HEK293 (cell line): ENCODE data around the gene EXOC3L2.

Experiments used
- CTCF ChIA-PET: fragments of 350-600 bp; formaldehyde crosslinking; extraction: SDS; loops from one replicate; lab custom pipeline; 2021; ENCODE audit warnings: antibody characterized with exemption; lab: Yijun Ruan, JAX
- POLR2A ChIA-PET: fragments of 300-600 bp; formaldehyde crosslinking; extraction: SDS; loops from one replicate; lab custom pipeline; 2020; ENCODE audit warnings: antibody characterized with exemption, inconsistent platforms; lab: Yijun Ruan, JAX
- H3K27ac ChIP-seq: fragments of 200-500 bp; sonication (Bioruptor generic); 2 replicates; pipeline ENCODE4 v1.5.1; 2014; ENCODE audit warnings: low read depth, low read length, control low read depth, inconsistent platforms; ENCODE audit errors: extremely low read depth
- H3K36me3 ChIP-seq, 2 experiments: fragments of 200-500 bp in 1 of 2; sonication (Bioruptor generic) in 1 of 2; 1 replicate in 1 of 2; 2 replicates in 1 of 2; pipeline ENCODE4 v1.5.1; 2014 to 2017; ENCODE audit warnings: inconsistent platforms in 2 of 2, low read length in 2 of 2; ENCODE audit not compliant: control insufficient read depth in 2 of 2, insufficient read depth in 1 of 2
- H3K4me1 ChIP-seq: fragments of 200-500 bp; sonication (Bioruptor generic); 2 replicates; pipeline ENCODE4 v1.5.1; 2014; ENCODE audit warnings: mild to moderate bottlenecking, low read length, inconsistent platforms; ENCODE audit not compliant: control insufficient read depth, insufficient read depth
- H3K4me3 ChIP-seq: 2 replicates; pipeline ENCODE4 v1.5.1; 2011; ENCODE audit warnings: low read depth, mild to moderate bottlenecking, control low read depth, low read length, moderate library complexity
- H3K9me3 ChIP-seq: fragments of 200-500 bp; sonication (Bioruptor generic); 2 replicates; pipeline ENCODE4 v1.5.1; 2014; ENCODE audit warnings: low read depth, low read length, inconsistent platforms; ENCODE audit not compliant: control insufficient read depth, insufficient read depth
- ATF2 ChIP-seq: fragments of 450-650 bp; formaldehyde crosslinking; IDR thresholded peaks from 2 replicates; pipeline ENCODE4 v1.5.1; 2016; ENCODE audit warnings: missing biosample characterization, missing genetic modification characterization, low read depth
- GFI1B ChIP-seq: fragments of 450-650 bp; formaldehyde crosslinking; IDR thresholded peaks from 2 replicates; pipeline ENCODE4 v1.5.1; 2016; ENCODE audit warnings: missing biosample characterization, missing genetic modification characterization
- GLI2 ChIP-seq: fragments of 450-650 bp; formaldehyde crosslinking; IDR thresholded peaks from 2 replicates; pipeline ENCODE4; 2017; ENCODE audit warnings: missing biosample characterization, missing genetic modification characterization, low read depth, borderline replicate concordance
- KLF10 ChIP-seq: fragments of 450-650 bp; IDR thresholded peaks from 2 replicates; pipeline ENCODE4 v1.5.1; 2018; ENCODE audit warnings: missing biosample characterization, mild to moderate bottlenecking, missing genetic modification characterization
- PATZ1 ChIP-seq: fragments of 450-650 bp; formaldehyde crosslinking; IDR thresholded peaks from 2 replicates; pipeline ENCODE4 v1.5.1; 2016; ENCODE audit warnings: missing biosample characterization, missing genetic modification characterization
- TRIM28 ChIP-seq: IDR thresholded peaks from 2 replicates; pipeline ENCODE4 v1.6.1; 2011; ENCODE audit warnings: low read length, control low read depth, borderline replicate concordance
- WT1 ChIP-seq: fragments of 450-650 bp; formaldehyde crosslinking; IDR thresholded peaks from 2 replicates; pipeline ENCODE4 v1.5.1; 2016; ENCODE audit warnings: missing biosample characterization, missing genetic modification characterization
- YY1 ChIP-seq: fragments of 450-650 bp; formaldehyde crosslinking; IDR thresholded peaks from 2 replicates; pipeline ENCODE4 v1.5.1; 2018; ENCODE audit warnings: missing biosample characterization, missing genetic modification characterization
- YY2 ChIP-seq: fragments of 450-650 bp; formaldehyde crosslinking; IDR thresholded peaks from 2 replicates; pipeline ENCODE4 v1.5.1; 2016; ENCODE audit warnings: missing biosample characterization, missing genetic modification characterization
- ZNF174 ChIP-seq: fragments of 450-650 bp; formaldehyde crosslinking; IDR thresholded peaks from 2 replicates; pipeline ENCODE4 v1.5.0; 2017; ENCODE audit warnings: missing biosample characterization, mild to moderate bottlenecking, missing genetic modification characterization
- ZNF248 ChIP-seq: fragments of 450-650 bp; formaldehyde crosslinking; IDR thresholded peaks from 2 replicates; pipeline ENCODE4 v1.5.1; 2017; ENCODE audit warnings: missing biosample characterization, missing genetic modification characterization
- ZNF292 ChIP-seq: fragments of 450-650 bp; formaldehyde crosslinking; IDR thresholded peaks from 2 replicates; pipeline ENCODE4 v1.5.1; 2016; ENCODE audit warnings: low read depth, missing biosample characterization, missing genetic modification characterization, borderline replicate concordance
- ZNF362 ChIP-seq: fragments of 450-650 bp; formaldehyde crosslinking; IDR thresholded peaks from 2 replicates; pipeline ENCODE4 v1.5.1; 2016; ENCODE audit warnings: missing biosample characterization, missing genetic modification characterization
- ZNF48 ChIP-seq: fragments of 450-650 bp; formaldehyde crosslinking; IDR thresholded peaks from 2 replicates; pipeline ENCODE4 v1.5.1; 2016; ENCODE audit warnings: missing biosample characterization, missing genetic modification characterization
- ZNF548 ChIP-seq: fragments of 450-650 bp; formaldehyde crosslinking; IDR thresholded peaks from 2 replicates; pipeline ENCODE4 v1.5.1; 2016; ENCODE audit warnings: missing biosample characterization, missing genetic modification characterization
- ZNF677 ChIP-seq: fragments of 450-650 bp; IDR thresholded peaks from 2 replicates; pipeline ENCODE4 v1.5.0; 2018; ENCODE audit warnings: missing biosample characterization, mild to moderate bottlenecking, missing genetic modification characterization, moderate library complexity
- TF ChIP-seq, protein P1 (sequence below): fragments of 450-650 bp; formaldehyde crosslinking; IDR thresholded peaks from 2 replicates; pipeline ENCODE4 v1.5.1; 2016; ENCODE audit warnings: missing biosample characterization, missing genetic modification characterization
- TF ChIP-seq, protein P2 (sequence below): fragments of 450-650 bp; formaldehyde crosslinking; IDR thresholded peaks from 2 replicates; pipeline ENCODE4; 2016; ENCODE audit warnings: missing biosample characterization, missing genetic modification characterization
- TF ChIP-seq, protein P3 (sequence below): fragments of 450-650 bp; formaldehyde crosslinking; IDR thresholded peaks from 2 replicates; pipeline ENCODE4 v1.5.1; 2016; ENCODE audit warnings: missing biosample characterization, missing genetic modification characterization

Gene EXOC3L2

GRCh38 chr19:45195764-45196163 lies 49.4 kb downstream of the EXOC3L2 start:
- CTCF ChIA-PET: interaction anchor here (1.3 kb wide), 1 partner anchor 136 kb away, joined by 4 read pairs; no protein-coding TSS in a partner anchor
- POLR2A ChIA-PET: no interaction called here
- Histone ChIP-seq H3K4me1 (no peaks in the 10 kb centered on the region), H3K36me3 (no peaks in the 10 kb centered on the region), H3K27ac (no peak overlapping the region)
- TF ChIP-seq ZNF248: no peak
- no peak for TF ChIP-seq GFI1B (tag by site-specific recombination)
- TF ChIP-seq, protein P1, sequence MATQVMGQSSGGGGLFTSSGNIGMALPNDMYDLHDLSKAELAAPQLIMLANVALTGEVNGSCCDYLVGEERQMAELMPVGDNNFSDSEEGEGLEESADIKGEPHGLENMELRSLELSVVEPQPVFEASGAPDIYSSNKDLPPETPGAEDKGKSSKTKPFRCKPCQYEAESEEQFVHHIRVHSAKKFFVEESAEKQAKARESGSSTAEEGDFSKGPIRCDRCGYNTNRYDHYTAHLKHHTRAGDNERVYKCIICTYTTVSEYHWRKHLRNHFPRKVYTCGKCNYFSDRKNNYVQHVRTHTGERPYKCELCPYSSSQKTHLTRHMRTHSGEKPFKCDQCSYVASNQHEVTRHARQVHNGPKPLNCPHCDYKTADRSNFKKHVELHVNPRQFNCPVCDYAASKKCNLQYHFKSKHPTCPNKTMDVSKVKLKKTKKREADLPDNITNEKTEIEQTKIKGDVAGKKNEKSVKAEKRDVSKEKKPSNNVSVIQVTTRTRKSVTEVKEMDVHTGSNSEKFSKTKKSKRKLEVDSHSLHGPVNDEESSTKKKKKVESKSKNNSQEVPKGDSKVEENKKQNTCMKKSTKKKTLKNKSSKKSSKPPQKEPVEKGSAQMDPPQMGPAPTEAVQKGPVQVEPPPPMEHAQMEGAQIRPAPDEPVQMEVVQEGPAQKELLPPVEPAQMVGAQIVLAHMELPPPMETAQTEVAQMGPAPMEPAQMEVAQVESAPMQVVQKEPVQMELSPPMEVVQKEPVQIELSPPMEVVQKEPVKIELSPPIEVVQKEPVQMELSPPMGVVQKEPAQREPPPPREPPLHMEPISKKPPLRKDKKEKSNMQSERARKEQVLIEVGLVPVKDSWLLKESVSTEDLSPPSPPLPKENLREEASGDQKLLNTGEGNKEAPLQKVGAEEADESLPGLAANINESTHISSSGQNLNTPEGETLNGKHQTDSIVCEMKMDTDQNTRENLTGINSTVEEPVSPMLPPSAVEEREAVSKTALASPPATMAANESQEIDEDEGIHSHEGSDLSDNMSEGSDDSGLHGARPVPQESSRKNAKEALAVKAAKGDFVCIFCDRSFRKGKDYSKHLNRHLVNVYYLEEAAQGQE (tag by site-specific recombination): no peak
- TF ChIP-seq, protein P2, sequence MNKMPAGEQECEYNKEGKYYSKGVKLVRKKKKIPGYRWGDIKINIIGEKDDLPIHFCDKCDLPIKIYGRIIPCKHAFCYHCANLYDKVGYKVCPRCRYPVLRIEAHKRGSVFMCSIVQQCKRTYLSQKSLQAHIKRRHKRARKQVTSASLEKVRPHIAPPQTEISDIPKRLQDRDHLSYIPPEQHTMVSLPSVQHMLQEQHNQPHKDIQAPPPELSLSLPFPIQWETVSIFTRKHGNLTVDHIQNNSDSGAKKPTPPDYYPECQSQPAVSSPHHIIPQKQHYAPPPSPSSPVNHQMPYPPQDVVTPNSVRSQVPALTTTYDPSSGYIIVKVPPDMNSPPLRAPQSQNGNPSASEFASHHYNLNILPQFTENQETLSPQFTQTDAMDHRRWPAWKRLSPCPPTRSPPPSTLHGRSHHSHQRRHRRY (tag by site-specific recombination): no peak
- TF ChIP-seq TRIM28: no peak
- TF ChIP-seq, all 188 proteins: peak for 0
- Histone ChIP-seq H3K4me3 (no peak overlapping the region), H3K9me3 (no peaks in the 10 kb centered on the region)

GRCh38 chr19:45191375-45191774 lies 53.8 kb downstream of the EXOC3L2 start:
- TF ChIP-seq GLI2 (tag by site-specific recombination): no peak
- no peak for TF ChIP-seq YY1 (tag by site-specific recombination)
- TF ChIP-seq WT1 (tag by site-specific recombination): no peak
- TF ChIP-seq PATZ1 (tag by site-specific recombination): no peak
- TF ChIP-seq ZNF48 (tag by site-specific recombination): no peak
- TF ChIP-seq ZNF174 (tag by site-specific recombination): no peak
- TF ChIP-seq ZNF677 (tag by site-specific recombination): no peak
- no peak for TF ChIP-seq ZNF248
- TF ChIP-seq ATF2 (tag by site-specific recombination): no peak
- TF ChIP-seq ZNF362: no peak
- no peak for TF ChIP-seq KLF10 (tag by site-specific recombination)
- no peak for TF ChIP-seq ZNF292 (tag by site-specific recombination)
- TF ChIP-seq ZNF548 (tag by site-specific recombination): no peak
- TF ChIP-seq, protein P3, sequence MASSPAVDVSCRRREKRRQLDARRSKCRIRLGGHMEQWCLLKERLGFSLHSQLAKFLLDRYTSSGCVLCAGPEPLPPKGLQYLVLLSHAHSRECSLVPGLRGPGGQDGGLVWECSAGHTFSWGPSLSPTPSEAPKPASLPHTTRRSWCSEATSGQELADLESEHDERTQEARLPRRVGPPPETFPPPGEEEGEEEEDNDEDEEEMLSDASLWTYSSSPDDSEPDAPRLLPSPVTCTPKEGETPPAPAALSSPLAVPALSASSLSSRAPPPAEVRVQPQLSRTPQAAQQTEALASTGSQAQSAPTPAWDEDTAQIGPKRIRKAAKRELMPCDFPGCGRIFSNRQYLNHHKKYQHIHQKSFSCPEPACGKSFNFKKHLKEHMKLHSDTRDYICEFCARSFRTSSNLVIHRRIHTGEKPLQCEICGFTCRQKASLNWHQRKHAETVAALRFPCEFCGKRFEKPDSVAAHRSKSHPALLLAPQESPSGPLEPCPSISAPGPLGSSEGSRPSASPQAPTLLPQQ (tag by site-specific recombination): no peak
- no peak for TF ChIP-seq YY2 (tag by site-specific recombination)
- POLR2A ChIA-PET: no interaction called here
- CTCF ChIA-PET: interaction anchor here (1.2 kb wide), 1 partner anchor 146 kb away, joined by 3 read pairs; no protein-coding TSS in a partner anchor
- H3K9me3 ChIP-seq: no peaks in the 10 kb centered on the region
- no peaks in the 10 kb centered on the region for H3K36me3 ChIP-seq
- H3K27ac ChIP-seq: no peak overlapping the region
- no peaks in the 10 kb centered on the region for H3K4me1 ChIP-seq
- no peak overlapping the region for H3K4me3 ChIP-seq
